NCI-H1694 (cell line): ENCODE data around the gene MRPS22.
A peak's percentile ranks its signal among the peaks of the same experiment; 100 is the strongest.
"Not testable (repeated sequence)": the region's sequence is repeated elsewhere in the genome, so short reads cannot be mapped to it uniquely, and the experiment has no call there.

ENCODE experiments used
- DNase-seq: peaks from one replicate; lab custom pipeline; 2025; lab: John Stamatoyannopoulos, UW

The MRPS22 gene

GRCh38 chr3:139312416-139312815, 31.4 kb upstream of the MRPS22 start:
- DNase-seq = no peak

GRCh38 chr3:139312959-139313358, 30.9 kb upstream of the MRPS22 start:
- DNase-seq = no peak

- DNase-seq = no peak
These were observed 29.9 kb upstream of the MRPS22 start for GRCh38 chr3:139313921-139314320.

GRCh38 chr3:139317215-139317614, 26.6 kb upstream of the MRPS22 start:
- DNase-seq = no peak

- no peak for DNase-seq
These were observed 26.0 kb upstream of the MRPS22 start for GRCh38 chr3:139317660-139318430.

- DNase-seq = no peak
These were observed 25.4 kb upstream of the MRPS22 start for GRCh38 chr3:139318431-139318816.

- DNase-seq = no peak
These were observed 25.0 kb upstream of the MRPS22 start for GRCh38 chr3:139318826-139319225.

GRCh38 chr3:139319428-139320402, 24.1 kb upstream of the MRPS22 start:
- peak; percentile 6 for DNase-seq

- DNase-seq = no peak
These were observed 23.1 kb upstream of the MRPS22 start for GRCh38 chr3:139320551-139321309.

- no peak for DNase-seq
These were observed 21.5 kb upstream of the MRPS22 start for GRCh38 chr3:139322346-139322745.

GRCh38 chr3:139323146-139323545, 20.7 kb upstream of the MRPS22 start:
- no peak for DNase-seq

GRCh38 chr3:139324456-139324855, 19.4 kb upstream of the MRPS22 start:
- no peak for DNase-seq

GRCh38 chr3:139325551-139325950, 18.3 kb upstream of the MRPS22 start:
- DNase-seq = peak; percentile 33

GRCh38 chr3:139326131-139326530, 17.7 kb upstream of the MRPS22 start:
- DNase-seq = no peak

GRCh38 chr3:139326707-139327106, 17.1 kb upstream of the MRPS22 start:
- DNase-seq = no peak

- no peak for DNase-seq
These were observed 16.6 kb upstream of the MRPS22 start for GRCh38 chr3:139327231-139327630.

GRCh38 chr3:139327861-139328260, 16.0 kb upstream of the MRPS22 start:
- DNase-seq = no peak

- no peak for DNase-seq
These were observed 15.5 kb upstream of the MRPS22 start for GRCh38 chr3:139328356-139328755.

GRCh38 chr3:139329364-139329850, 14.4 kb upstream of the MRPS22 start:
- peak; percentile 76 for DNase-seq

- DNase-seq = no peak
These were observed 11.7 kb upstream of the MRPS22 start for GRCh38 chr3:139332092-139332491.

GRCh38 chr3:139334675-139335074, 9.1 kb upstream of the MRPS22 start:
- not testable (repeated sequence) for DNase-seq

- no peak for DNase-seq
These were observed 5.4 kb upstream of the MRPS22 start for GRCh38 chr3:139338405-139338804.
